GF-D8 (cell line): Measurements from ENCODE around the gene THSD4.
"Not testable (repeated sequence)": the region's sequence is repeated elsewhere in the genome, so short reads cannot be mapped to it uniquely, and the experiment has no call there.

Source experiments
- DNase-seq: peaks from one replicate; lab custom pipeline; 2025; lab: John Stamatoyannopoulos, UW

Gene THSD4

GRCh38 chr15:71261418-71261817 lies 146.1 kb downstream of the THSD4 start:
- no peak for DNase-seq

GRCh38 chr15:71261909-71262308 lies 146.6 kb downstream of the THSD4 start:
- no peak for DNase-seq

GRCh38 chr15:71262599-71262998 lies 147.3 kb downstream of the THSD4 start:
- no peak for DNase-seq

- not testable (repeated sequence) for DNase-seq
These were observed 150.3 kb downstream of the THSD4 start for GRCh38 chr15:71265606-71266005.

GRCh38 chr15:71271327-71271726 lies 156.1 kb downstream of the THSD4 start:
- no peak for DNase-seq

GRCh38 chr15:71272932-71273331 lies 157.7 kb downstream of the THSD4 start:
- no peak for DNase-seq

GRCh38 chr15:71273731-71274447 lies 158.6 kb downstream of the THSD4 start:
- DNase-seq, result no peak

- DNase-seq, result no peak
These were observed 159.2 kb downstream of the THSD4 start for GRCh38 chr15:71274448-71274798.

GRCh38 chr15:71275098-71275497 lies 159.8 kb downstream of the THSD4 start:
- DNase-seq, result no peak

- DNase-seq, result no peak
These were observed 160.5 kb downstream of the THSD4 start for GRCh38 chr15:71275566-71276335.

- no peak for DNase-seq
These were observed 161.0 kb downstream of the THSD4 start for GRCh38 chr15:71276336-71276665.

- peak; percentile 1 for DNase-seq
These were observed 163.9 kb downstream of the THSD4 start for GRCh38 chr15:71278989-71279756.

GRCh38 chr15:71279757-71280141 lies 164.5 kb downstream of the THSD4 start:
- no peak for DNase-seq

GRCh38 chr15:71280206-71280605 lies 164.9 kb downstream of the THSD4 start:
- DNase-seq, result no peak

- DNase-seq, result no peak
These were observed 166.0 kb downstream of the THSD4 start for GRCh38 chr15:71281256-71281655.

- no peak for DNase-seq
These were observed 166.8 kb downstream of the THSD4 start for GRCh38 chr15:71282076-71282475.

GRCh38 chr15:71288348-71288955 lies 173.2 kb downstream of the THSD4 start:
- no peak for DNase-seq

GRCh38 chr15:71290002-71290401 lies 174.7 kb downstream of the THSD4 start:
- no peak for DNase-seq

GRCh38 chr15:71290881-71291635 lies 175.8 kb downstream of the THSD4 start:
- no peak for DNase-seq

- no peak for DNase-seq
These were observed 176.5 kb downstream of the THSD4 start for GRCh38 chr15:71291723-71292122.

- no peak for DNase-seq
These were observed 178.5 kb downstream of the THSD4 start for GRCh38 chr15:71293723-71294122.
